SKM-1 (cell line): Measurements from ENCODE around the gene ZGPAT.

Experiments used
- DNase-seq: peaks from one replicate; lab custom pipeline; 2025; ENCODE audit not compliant: unreplicated experiment; lab: John Stamatoyannopoulos, UW

The ZGPAT gene

GRCh38 chr20:63743210-63743970 is 35.6 kb downstream of the ZGPAT start:
- DNase-seq, result no peak

GRCh38 chr20:63744158-63744557 is 36.3 kb downstream of the ZGPAT start:
- DNase-seq, result no peak

- no peak for DNase-seq
Measured at GRCh38 chr20:63744574-63745423, 37.0 kb downstream of the ZGPAT start.

- DNase-seq, result no peak
Measured at GRCh38 chr20:63745424-63745805, 37.6 kb downstream of the ZGPAT start.

GRCh38 chr20:63745961-63746731 is 38.3 kb downstream of the ZGPAT start:
- DNase-seq, result no peak

GRCh38 chr20:63746751-63747315 is 39.0 kb downstream of the ZGPAT start:
- no peak for DNase-seq

- no peak for DNase-seq
Measured at GRCh38 chr20:63747622-63748069, 39.8 kb downstream of the ZGPAT start.

- no peak for DNase-seq
Measured at GRCh38 chr20:63748070-63748933, 40.5 kb downstream of the ZGPAT start.

- no peak for DNase-seq
Measured at GRCh38 chr20:63748934-63749270, 41.1 kb downstream of the ZGPAT start.

- DNase-seq, result no peak
Measured at GRCh38 chr20:63749597-63750508, 42.0 kb downstream of the ZGPAT start.

GRCh38 chr20:63750807-63751470 is 43.1 kb downstream of the ZGPAT start:
- no peak for DNase-seq

GRCh38 chr20:63751471-63752271 is 43.8 kb downstream of the ZGPAT start:
- DNase-seq, result no peak

- no peak for DNase-seq
Measured at GRCh38 chr20:63752411-63753101, 44.7 kb downstream of the ZGPAT start.

GRCh38 chr20:63753381-63753780 is 45.5 kb downstream of the ZGPAT start:
- no peak for DNase-seq

- no peak for DNase-seq
Measured at GRCh38 chr20:63754008-63754407, 46.2 kb downstream of the ZGPAT start.

- DNase-seq, result no peak
Measured at GRCh38 chr20:63755933-63756647, 48.3 kb downstream of the ZGPAT start.

GRCh38 chr20:63756648-63756991 is 48.8 kb downstream of the ZGPAT start:
- DNase-seq, result no peak
